ENCODE measurements around the gene UBE2D3. TPM values are rescaled to one million over a fixed set of nuclear protein-coding genes. Genes with fewer than 3 reads are reported as not detected.
"Not testable (repeated sequence)": the region's sequence is repeated elsewhere in the genome, so short reads cannot be mapped to it uniquely, and the experiment has no call there.

The UBE2D3 gene
- total RNA-seq, 6 experiments from 2014 or later: 127 to 304 (median 190) TPM

DNA sequence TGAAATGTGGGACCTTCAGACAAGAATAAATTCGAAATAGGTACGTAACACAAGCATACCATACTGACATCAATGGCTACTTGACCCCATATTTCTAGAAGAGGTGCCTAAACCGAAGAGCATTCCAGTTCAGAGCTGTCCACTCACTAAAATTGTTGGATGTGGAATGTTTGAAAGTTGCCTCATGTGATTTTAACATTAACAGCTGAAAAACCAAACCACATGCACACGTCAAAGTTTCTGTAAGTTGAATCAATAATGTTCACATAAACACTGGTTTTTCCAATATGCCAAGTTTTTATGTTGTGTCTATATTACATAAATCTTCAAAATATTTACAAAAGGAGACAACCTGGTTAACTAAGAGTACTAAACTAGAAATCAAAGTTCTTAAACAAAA lies 3.5 kb downstream of the UBE2D3 start:
- DNase-seq: no peak
- TF ChIP-seq POLR2A (IDR thresholded peaks at IDR 0.05) (no peak), CTCF (IDR thresholded peaks at IDR 0.05) (no peak)
- no peaks in the 10 kb centered on the region for H3K27me3 ChIP-seq
- H3K36me3 ChIP-seq: no peaks in the 10 kb centered on the region
- 6% methylated on average over 4 of the region's 4 CpGs for WGBS (ENCODE audit: insufficient coverage, low coverage, low lambda C conversion rate, missing lambda C conversion rate)
- intact Hi-C loops (cut with DNase I): no loop called here
- no peak for ATAC-seq
- H3K9me3 ChIP-seq: no peaks in the 10 kb centered on the region
- peaks cover 0 to 60% (median 22%) of the 10 kb centered on the region in 4 donors for H3K4me1 ChIP-seq
- H3K4me3 ChIP-seq: peak overlapping the region in 2 of 3 donors; percentile 23 to 76
- H3K27ac ChIP-seq: peak overlapping the region; percentile 100

- DNase-seq: no peak
- no peak for ATAC-seq
- Histone ChIP-seq H3K4me1 (peaks cover 0 to 60% (median 23%) of the 10 kb centered on the region in 4 donors), H3K9me3 (no peaks in the 10 kb centered on the region), H3K27me3 (no peaks in the 10 kb centered on the region), H3K27ac (peak overlapping the region in 2 of 3 donors; percentile 100), H3K36me3 (no peaks in the 10 kb centered on the region), H3K4me3 (peak overlapping the region in 1 of 3 donors; percentile 23)
- intact Hi-C loops (cut with DNase I): no loop called here
- TF ChIP-seq CTCF (IDR thresholded peaks at IDR 0.05): no peak
- no peak for TF ChIP-seq POLR2A (IDR thresholded peaks at IDR 0.05)
- 16% methylated on average over 4 of the region's 4 CpGs for WGBS (ENCODE audit: insufficient coverage, low coverage, low lambda C conversion rate, missing lambda C conversion rate)
Measured at GRCh38 chr4:102823464-102823863, 3.9 kb downstream of the UBE2D3 start.

DNA sequence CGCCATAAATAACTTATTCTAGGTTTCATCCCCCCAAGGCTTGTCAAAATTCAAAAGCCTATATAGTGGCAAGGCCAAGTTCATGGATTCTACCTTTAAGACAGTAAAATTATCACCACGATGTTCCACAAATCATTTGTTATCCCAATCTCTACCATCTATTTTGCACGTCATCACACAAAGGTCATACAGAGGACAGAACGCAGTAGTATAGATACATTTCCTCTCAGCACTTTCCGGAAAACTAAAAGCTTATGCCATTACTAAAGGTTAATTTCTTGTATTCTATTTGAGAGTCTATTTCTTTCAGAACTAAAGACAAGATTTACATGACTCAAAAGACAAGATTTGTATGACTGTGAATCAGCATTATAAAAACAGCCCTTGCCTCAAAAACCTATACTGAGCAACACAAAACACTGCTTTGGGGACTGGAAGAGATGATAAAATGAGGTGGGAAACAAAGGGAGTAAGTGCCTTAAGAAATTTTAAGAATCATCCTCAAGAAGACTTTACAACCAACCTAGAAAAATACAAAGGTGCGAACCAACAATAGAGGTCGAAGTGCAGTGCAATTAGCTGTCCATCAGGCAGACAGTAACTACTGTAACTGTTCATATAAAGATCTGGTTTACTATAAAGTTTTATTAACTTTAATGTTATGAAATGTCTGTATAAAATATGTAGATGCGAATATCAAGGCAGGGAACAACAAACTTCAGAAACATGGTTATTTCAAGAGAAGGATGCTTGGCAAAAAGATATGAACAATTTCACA lies 7.6 kb downstream of the UBE2D3 start:
- DNase-seq (no peak), ATAC-seq (peak; percentile 33 to 45 (median 34))
- peaks cover 0 to 3% (median 0%) of the 10 kb centered on the region in 4 donors for H3K36me3 ChIP-seq
- no peak overlapping the region for H3K4me3 ChIP-seq
- WGBS (ENCODE audit: insufficient coverage, low coverage, low lambda C conversion rate, missing lambda C conversion rate): 46% methylated on average over 8 of the region's 8 CpGs
- TF ChIP-seq CTCF (IDR thresholded peaks at IDR 0.05): no peak
- H3K4me1 ChIP-seq: peaks cover 0 to 90% (median 37%) of the 10 kb centered on the region in 4 donors
- intact Hi-C loops (cut with DNase I): no loop called here
- H3K9me3 ChIP-seq: no peaks in the 10 kb centered on the region
- H3K27me3 ChIP-seq: no peaks in the 10 kb centered on the region
- peak overlapping the region in 2 of 3 donors; percentile 20 to 48 for H3K27ac ChIP-seq

DNA sequence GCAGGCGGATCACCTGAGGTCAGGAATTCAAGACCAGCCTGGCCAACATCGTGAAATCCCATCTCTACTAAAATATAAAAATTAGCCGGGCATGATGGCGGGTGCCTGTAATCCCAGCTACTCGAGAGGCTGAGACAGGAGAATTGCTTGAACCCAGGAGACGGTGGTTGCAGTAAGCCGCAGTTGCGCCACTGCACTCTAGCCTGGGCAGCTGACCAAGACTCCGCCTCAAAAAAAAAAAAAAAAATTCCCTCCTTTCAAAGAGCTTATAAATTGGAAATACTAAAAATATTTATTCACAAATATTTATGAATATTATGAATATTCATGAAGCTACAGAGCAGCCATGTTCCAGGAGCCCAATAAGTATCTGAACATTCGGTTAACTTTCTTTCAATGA lies 8.3 kb downstream of the UBE2D3 start:
- H3K27me3 ChIP-seq; H3K4me3 ChIP-seq; H3K9me3 ChIP-seq; intact Hi-C loops (cut with DNase I); H3K27ac ChIP-seq; H3K36me3 ChIP-seq: not testable (repeated sequence)
- 54% methylated on average over 10 of the region's 10 CpGs for WGBS (ENCODE audit: insufficient coverage, low coverage, low lambda C conversion rate, missing lambda C conversion rate)
- peak; percentile 40 to 67 (median 52) for ATAC-seq
- H3K4me1 ChIP-seq: peaks cover 0 to 83% (median 37%) of the 10 kb centered on the region in 4 donors
- DNase-seq: peak in 1 of 3 donors; percentile 24

DNA sequence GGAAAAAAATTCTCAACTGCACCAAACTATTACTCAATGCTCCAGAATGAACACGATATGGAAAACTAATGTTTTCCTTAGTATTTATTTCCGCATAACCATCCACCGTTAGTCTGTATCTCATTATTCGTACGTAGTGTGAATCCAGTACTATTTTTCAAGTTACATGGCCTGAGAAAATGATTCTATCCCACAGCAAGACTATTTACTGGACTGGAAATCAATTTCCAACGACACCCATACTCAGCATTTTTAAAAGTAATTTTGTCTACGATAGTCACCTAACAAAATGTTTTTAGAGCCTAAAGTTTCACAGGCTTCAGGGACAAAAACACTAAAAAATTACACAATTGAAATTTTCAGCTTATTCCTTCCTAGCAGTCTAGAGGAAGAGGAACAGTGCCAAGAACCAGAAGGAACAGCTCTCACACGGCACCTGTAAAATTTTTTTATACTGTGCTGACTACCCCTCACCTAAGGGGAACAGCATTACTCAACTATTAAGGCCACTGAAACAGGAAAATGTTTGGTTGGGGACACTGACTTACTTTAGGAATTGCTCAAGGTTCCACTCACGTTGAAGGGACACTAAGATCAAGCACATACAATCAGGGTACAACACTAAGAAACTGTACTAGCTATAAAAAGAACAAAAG lies 9.6 kb downstream of the UBE2D3 start:
- TF ChIP-seq POLR2A (IDR thresholded peaks at IDR 0.05) (no peak), CTCF (IDR thresholded peaks at IDR 0.05) (no peak)
- intact Hi-C loops (cut with DNase I): no loop called here
- WGBS (ENCODE audit: insufficient coverage, low coverage, low lambda C conversion rate, missing lambda C conversion rate): 19% methylated on average over 9 of the region's 9 CpGs
- DNase-seq: no peak
- no peaks in the 10 kb centered on the region for H3K9me3 ChIP-seq
- no peak overlapping the region for H3K4me3 ChIP-seq
- ATAC-seq: peak in 3 of 4 donors; percentile 14 to 24 (median 23)
- H3K4me1 ChIP-seq: peaks cover 0 to 81% (median 31%) of the 10 kb centered on the region in 4 donors
- H3K36me3 ChIP-seq: peaks cover 0 to 10% (median 0%) of the 10 kb centered on the region in 4 donors
- peak overlapping the region in 1 of 3 donors; percentile 9 for H3K27ac ChIP-seq
- no peaks in the 10 kb centered on the region for H3K27me3 ChIP-seq

Measured in right lobe of liver (tissue), 6 donors.